Left ventricle myocardium inferior (tissue), 1 donor: ENCODE measurements around the gene MSS51. TPM values are rescaled to one million over a fixed set of nuclear protein-coding genes. Genes with fewer than 3 reads are reported as not detected.

Source experiments
- DNase-seq: peaks from one replicate; pipeline ENCODE4 v3.0.0-alpha.2; 2020
- H3K27ac ChIP-seq: fragments of 200-600 bp; replicated peaks from 2 replicates; pipeline ENCODE4 v1.8.0; 2021
- H3K27me3 ChIP-seq: fragments of 200-600 bp; 2 replicates; pipeline ENCODE4 v1.8.0; 2021; ENCODE audit warnings: low read depth
- H3K36me3 ChIP-seq: fragments of 200-600 bp; 2 replicates; pipeline ENCODE4 v1.8.0; 2021
- H3K4me1 ChIP-seq: fragments of 200-600 bp; 2 replicates; pipeline ENCODE4 v1.8.0; 2021
- H3K4me3 ChIP-seq: fragments of 200-600 bp; 2 replicates; pipeline ENCODE4 v1.8.0; 2021; ENCODE audit warnings: mild to moderate bottlenecking, moderate library complexity
- H3K9me3 ChIP-seq: fragments of 200-600 bp; replicated peaks from 2 replicates; pipeline ENCODE4 v1.8.0; 2021
- CTCF ChIP-seq: fragments of 200-600 bp; IDR thresholded peaks from 2 replicates; pipeline ENCODE4 v1.8.0; 2021; ENCODE audit warnings: antibody characterized with exemption, mild to moderate bottlenecking, borderline replicate concordance
- intact Hi-C: fragments of 100-400 bp; cut with micrococcal nuclease; formaldehyde crosslinking; loops from one replicate; pipeline ENCODE4 v1.11.0; 2022
- total RNA-seq: library from RNA; stranded (reverse); fragmentation: NEBNext Ultra II Directional; extraction: Animal tissue kit (Norgen Biotek cat#: 25700); gene quantifications from one replicate; pipeline ENCODE4 v1.2.1, GENCODE V29; 2021
- donor health status: DM: no; HTN: yes; CAD: no; lungs with severe emphysema.

MSS51 gene
- total RNA-seq, 1 donor from 2014 or later = 5.9 TPM

DNA sequence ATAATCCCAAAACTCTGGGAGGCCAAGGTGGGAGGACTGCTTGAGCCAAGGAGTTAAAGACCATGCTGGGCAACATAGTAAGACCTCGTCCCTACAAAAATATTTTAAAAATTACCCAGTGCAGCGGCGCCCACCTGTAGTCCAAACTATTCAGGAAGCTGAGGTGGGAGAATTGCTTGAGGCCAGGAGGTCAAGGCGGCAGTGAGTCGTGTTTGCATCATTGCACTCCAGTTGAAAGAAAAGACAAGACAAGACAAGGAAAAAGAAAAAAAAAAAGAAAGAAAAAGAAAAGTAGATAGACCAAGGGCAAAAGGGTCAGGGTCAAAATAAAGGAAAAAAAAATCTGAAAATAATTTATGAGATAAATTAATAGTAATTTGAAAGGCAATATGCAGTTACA, 25.3 kb downstream of the MSS51 start:
- H3K9me3 ChIP-seq = no peaks in the 10 kb centered on the region
- H3K36me3 ChIP-seq = peaks cover 3% of the 10 kb centered on the region
- H3K27me3 ChIP-seq = no peaks in the 10 kb centered on the region
- H3K4me3 ChIP-seq = no peak overlapping the region
- peaks cover 79% of the 10 kb centered on the region for H3K4me1 ChIP-seq
- TF ChIP-seq CTCF = no peak
- H3K27ac ChIP-seq = no peak overlapping the region
- DNase-seq = no peak
- intact Hi-C loops = no loop called here

GRCh38 chr10:73407495-73407894, 25.9 kb downstream of the MSS51 start:
- no peak for TF ChIP-seq CTCF
- intact Hi-C loops = no loop called here
- no peak for DNase-seq
- H3K27me3 ChIP-seq = no peaks in the 10 kb centered on the region
- H3K27ac ChIP-seq = no peak overlapping the region
- no peak overlapping the region for H3K4me3 ChIP-seq
- H3K36me3 ChIP-seq = peaks cover 3% of the 10 kb centered on the region
- H3K9me3 ChIP-seq = no peaks in the 10 kb centered on the region
- peaks cover 73% of the 10 kb centered on the region for H3K4me1 ChIP-seq

DNA sequence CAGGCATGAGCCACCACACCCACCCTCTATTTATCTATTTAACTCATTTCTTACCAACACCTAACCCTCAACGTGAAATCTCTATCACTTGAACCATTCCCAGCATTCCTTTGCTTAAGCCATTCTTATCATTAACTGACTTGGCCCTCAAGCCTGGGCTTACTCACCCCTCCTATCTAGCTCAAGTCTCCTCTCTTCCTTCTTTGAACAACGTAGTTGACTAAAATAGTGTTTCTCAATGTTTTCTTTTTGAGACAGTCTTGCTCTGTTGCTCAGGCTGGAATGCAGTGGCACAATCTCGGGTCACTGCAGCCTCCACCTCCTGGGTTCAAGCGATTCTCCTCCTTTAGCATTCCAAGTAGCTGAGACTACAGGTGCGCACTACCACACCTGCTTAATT, 26.5 kb downstream of the MSS51 start:
- H3K4me1 ChIP-seq = peaks cover 67% of the 10 kb centered on the region
- DNase-seq = no peak
- H3K9me3 ChIP-seq = no peaks in the 10 kb centered on the region
- intact Hi-C loops = no loop called here
- H3K27me3 ChIP-seq = no peaks in the 10 kb centered on the region
- H3K36me3 ChIP-seq = peaks cover 3% of the 10 kb centered on the region
- H3K4me3 ChIP-seq = no peak overlapping the region
- no peak for TF ChIP-seq CTCF
- H3K27ac ChIP-seq = no peak overlapping the region

GRCh38 chr10:73405556-73405955, 27.8 kb downstream of the MSS51 start:
- H3K4me1 ChIP-seq = peaks cover 68% of the 10 kb centered on the region
- peaks cover 3% of the 10 kb centered on the region for H3K36me3 ChIP-seq
- no peaks in the 10 kb centered on the region for H3K9me3 ChIP-seq
- H3K27ac ChIP-seq = no peak overlapping the region
- H3K27me3 ChIP-seq = no peaks in the 10 kb centered on the region
- no peak for TF ChIP-seq CTCF
- intact Hi-C loops = no loop called here
- DNase-seq = no peak
- H3K4me3 ChIP-seq = no peak overlapping the region

DNA sequence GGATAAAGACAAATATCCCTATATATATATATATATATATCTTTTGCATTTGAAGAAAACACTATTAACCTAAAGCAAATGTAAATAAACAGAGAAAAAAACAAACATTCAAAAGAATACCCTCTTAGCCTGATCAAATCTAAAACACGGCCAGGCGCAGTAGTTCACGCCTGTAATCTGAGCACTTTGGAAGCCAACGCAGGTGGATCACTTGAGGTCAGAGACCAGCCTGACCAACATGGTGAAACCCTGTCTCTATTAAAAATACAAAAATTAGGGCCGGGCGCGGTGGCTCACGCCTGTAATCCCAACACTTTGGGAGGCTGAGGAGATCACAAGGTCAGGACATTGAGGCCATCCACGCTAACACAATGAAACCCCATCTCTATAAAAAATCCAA, 28.7 kb downstream of the MSS51 start:
- no peak overlapping the region for H3K4me3 ChIP-seq
- H3K4me1 ChIP-seq = peaks cover 68% of the 10 kb centered on the region
- peaks cover 3% of the 10 kb centered on the region for H3K36me3 ChIP-seq
- no peak for DNase-seq
- H3K9me3 ChIP-seq = no peaks in the 10 kb centered on the region
- no peak for TF ChIP-seq CTCF
- intact Hi-C loops = no loop called here
- H3K27me3 ChIP-seq = no peaks in the 10 kb centered on the region
- no peak overlapping the region for H3K27ac ChIP-seq

DNA sequence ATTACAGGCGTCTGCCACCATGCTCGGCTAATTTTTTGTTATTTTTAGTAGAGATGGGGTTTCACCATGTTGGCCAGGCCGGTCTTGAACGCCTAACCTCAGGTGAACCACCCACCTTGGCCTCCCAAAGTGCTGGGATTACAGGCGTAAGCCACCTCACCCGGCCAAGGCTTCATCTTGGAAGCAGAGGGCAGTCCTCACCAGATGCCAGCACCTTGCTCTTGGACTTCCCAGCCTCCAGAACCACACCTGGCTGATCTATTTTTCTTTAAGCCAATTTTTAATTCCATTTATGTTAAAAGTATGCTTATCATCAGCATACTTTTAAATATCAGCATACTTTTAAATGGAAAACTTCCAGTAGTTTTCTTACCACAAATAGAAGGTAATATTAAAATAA, 31.7 kb downstream of the MSS51 start:
- TF ChIP-seq CTCF = no peak
- no peak overlapping the region for H3K4me3 ChIP-seq
- H3K27me3 ChIP-seq = no peaks in the 10 kb centered on the region
- no peaks in the 10 kb centered on the region for H3K9me3 ChIP-seq
- no peak overlapping the region for H3K27ac ChIP-seq
- intact Hi-C loops = no loop called here
- no peak for DNase-seq
- H3K36me3 ChIP-seq = peaks cover 19% of the 10 kb centered on the region
- H3K4me1 ChIP-seq = peaks cover 49% of the 10 kb centered on the region
